Right atrium auricular region (tissue), 2 donors: Measurements from ENCODE around the gene CROCC. TPM values are rescaled to one million over a fixed set of nuclear protein-coding genes. Genes with fewer than 3 reads are reported as not detected.
A peak's percentile ranks its signal among the peaks of the same experiment; 100 is the strongest.

Source experiments
- DNase-seq: peaks from one replicate; pipeline ENCODE4 v3.0.0-alpha.2; 2019; ENCODE audit warnings: low spot score
- H3K27ac ChIP-seq, 2 donors: fragments of 200-600 bp; sonication (generic); 1 replicate in 1 of 2; 2 replicates in 1 of 2; pipeline ENCODE4 v1.5.1; 2016 to 2019
- H3K27me3 ChIP-seq, 2 donors: fragments of 200-600 bp; sonication (generic); one replicate each; pipeline versions ENCODE4 v1.5.1 to v1.6.0; 2017 to 2019
- H3K36me3 ChIP-seq: fragments of 200-600 bp; sonication (generic); one replicate; pipeline ENCODE4 v1.5.1; 2016
- H3K4me1 ChIP-seq, 2 donors: fragments of 200-600 bp; sonication (generic); one replicate each; pipeline versions ENCODE4 v1.5.1 to v1.6.0; 2017 to 2019
- H3K4me3 ChIP-seq, 2 donors: fragments of 200-600 bp; sonication (generic); 1 replicate in 1 of 2; 2 replicates in 1 of 2; pipeline ENCODE4 v1.5.1; 2017 to 2019; ENCODE audit warnings: mild to moderate bottlenecking in 1 of 2, moderate library complexity in 1 of 2
- H3K9me3 ChIP-seq, 2 donors: fragments of 200-600 bp; sonication (generic); one replicate each; pipeline ENCODE4 v1.5.1; 2019
- CTCF ChIP-seq, 2 donors: fragments of 200-600 bp; sonication (generic); IDR thresholded peaks; one replicate each; pipeline ENCODE4 v1.5.1; 2019; ENCODE audit warnings: antibody characterized with exemption in 2 of 2
- total RNA-seq, 2 donors: library from RNA; depleted of rRNA; stranded (reverse); fragments of >200 nt; gene quantifications; one replicate each; pipeline ENCODE4 v1.1.0, GENCODE V29; 2016

CROCC gene
- total RNA-seq, 2 donors from 2014 or later = 10.0 to 11.7 TPM

- TF ChIP-seq CTCF (IDR thresholded peaks at IDR 0.05) = no peak
- H3K9me3 ChIP-seq = no peaks in the 10 kb centered on the region
- no peak overlapping the region for H3K4me3 ChIP-seq
- H3K27ac ChIP-seq = peak overlapping the region; percentile 60 to 67
- no peak for DNase-seq
- H3K4me1 ChIP-seq = peaks cover 0 to 24% of the 10 kb centered on the region in 2 donors
- H3K36me3 ChIP-seq = no peaks in the 10 kb centered on the region
- H3K27me3 ChIP-seq = no peaks in the 10 kb centered on the region
These were observed 56.4 kb downstream of the CROCC start for GRCh38 chr1:16978139-16978538.

- peak overlapping the region; percentile 48 to 49 for H3K4me3 ChIP-seq
- no peaks in the 10 kb centered on the region for H3K36me3 ChIP-seq
- H3K4me1 ChIP-seq = peaks cover 0 to 24% of the 10 kb centered on the region in 2 donors
- DNase-seq = no peak
- H3K27me3 ChIP-seq = no peaks in the 10 kb centered on the region
- no peak for TF ChIP-seq CTCF (IDR thresholded peaks at IDR 0.05)
- H3K27ac ChIP-seq = peak overlapping the region; percentile 60 to 67
- no peaks in the 10 kb centered on the region for H3K9me3 ChIP-seq
These were observed 57.1 kb downstream of the CROCC start for GRCh38 chr1:16978567-16979474.

- Histone ChIP-seq H3K4me3 (peak overlapping the region; percentile 48 to 49), H3K4me1 (peaks cover 0 to 30% of the 10 kb centered on the region in 2 donors), H3K27me3 (no peaks in the 10 kb centered on the region), H3K9me3 (no peaks in the 10 kb centered on the region), H3K27ac (peak overlapping the region; percentile 60 to 67), H3K36me3 (no peaks in the 10 kb centered on the region)
- TF ChIP-seq CTCF (IDR thresholded peaks at IDR 0.05) = no peak
- DNase-seq = no peak
These were observed 58.0 kb downstream of the CROCC start for GRCh38 chr1:16979475-16980327.

GRCh38 chr1:16980473-16981268 lies 58.9 kb downstream of the CROCC start, which contains the start of gene MFAP2:
TSS of gene MFAP2 (minus strand) at chr1:16980620. CDS start at chr1:16978273, 2,347 bp downstream.
- DNase-seq = no peak

More at GRCh38 chr1:16980473-16981268, 58.9 kb downstream of the CROCC start, which contains the start of gene MFAP2:
- H3K4me1 ChIP-seq = peaks cover 0 to 34% of the 10 kb centered on the region in 2 donors
- no peaks in the 10 kb centered on the region for H3K9me3 ChIP-seq
- no peak for TF ChIP-seq CTCF (IDR thresholded peaks at IDR 0.05)
- peak within 1 kb of the TSS; percentile 60 to 67 for H3K27ac ChIP-seq
- H3K27me3 ChIP-seq = no peaks in the 10 kb centered on the region
- H3K4me3 ChIP-seq = peak within 1 kb of the TSS; percentile 48 to 49
- H3K36me3 ChIP-seq = peaks cover under 1% of the 10 kb centered on the region
